K562 (cell line): ENCODE data around the gene ETV3L. TPM values are rescaled to one million over a fixed set of nuclear protein-coding genes. Genes with fewer than 3 reads are reported as not detected.

Source experiments
- ATAC-seq: fragments of 200-7000 bp; cut with Tn5 transposase; 3 replicates; pipeline ENCODE4 v1.9.1; 2020; ENCODE audit warnings: moderate library complexity
- BruUV-seq: library from RNA; stranded (reverse); fragments of 400-500 nt; replicated peaks from 2 replicates; lab custom pipeline; 2021; lab: Mats Ljungman, UMichigan
- CTCF ChIA-PET: fragments of 300-600 bp; formaldehyde crosslinking; extraction: SDS; loops from one replicate; lab custom pipeline; 2021; ENCODE audit warnings: low intra/inter-chr PET ratio; lab: Yijun Ruan, JAX
- POLR2A ChIA-PET: fragments of 300-600, 350-650 bp; sonication (Branson Sonifier 250); formaldehyde crosslinking; extraction: SDS; loops from one replicate; lab custom pipeline; 2021; ENCODE audit warnings: antibody characterized with exemption, inconsistent platforms; lab: Yijun Ruan, JAX
- DNase-seq, 4 experiments: peaks; one replicate each; pipeline versions ENCODE4 v3.0.0 to v3.0.0-alpha.2; 2011 to 2018; ENCODE audit warnings: low spot score in 3 of 4, mixed read lengths in 3 of 4; ENCODE audit errors: extremely low read depth in 1 of 4
- FAIRE-seq: peaks from 2 replicates; lab custom pipeline; 2011; peaks lifted over from hg19 to GRCh38; lab: Jason Lieb, UNC
- H2AFZ ChIP-seq: 2 replicates; pipeline ENCODE4 v1.6.0; 2011; ENCODE audit warnings: low read depth, low read length, control low read depth, inconsistent platforms
- H3K27ac ChIP-seq: fragments of 200-600 bp; 3 replicates; pipeline ENCODE4 v1.8.0; 2011; ENCODE audit warnings: low read depth, mild to moderate bottlenecking, control low read depth, inconsistent platforms, low read length, moderate library complexity, mixed read lengths; ENCODE audit errors: extremely low read depth
- H3K27me3 ChIP-seq, 2 experiments: fragments of 300-600 bp in 1 of 2; 2 replicates in 1 of 2; 3 replicates in 1 of 2; pipeline versions ENCODE4 v1.6.0 to v1.8.0; 2011; ENCODE audit warnings: inconsistent platforms in 2 of 2, low read length in 2 of 2, mild to moderate bottlenecking in 1 of 2, mixed read lengths in 1 of 2, moderate library complexity in 1 of 2; ENCODE audit not compliant: control insufficient read depth in 2 of 2, insufficient read depth in 2 of 2
- H3K36me3 ChIP-seq: fragments of 300-600 bp; 3 replicates; pipeline ENCODE4 v1.8.0; 2011; ENCODE audit warnings: mild to moderate bottlenecking, low read length, inconsistent platforms; ENCODE audit not compliant: control insufficient read depth, insufficient read depth
- H3K4me1 ChIP-seq, 2 experiments: fragments of 200-600 bp in 1 of 2; replicated peaks in 1 of 2; 2 replicates in 1 of 2; 3 replicates in 1 of 2; pipeline versions ENCODE4 v1.5.1 to v1.8.0; 2011; ENCODE audit warnings: inconsistent platforms in 2 of 2, low read length in 2 of 2, mild to moderate bottlenecking in 1 of 2, mixed read lengths in 1 of 2, moderate library complexity in 1 of 2; ENCODE audit not compliant: control insufficient read depth in 2 of 2, insufficient read depth in 2 of 2
- H3K4me2 ChIP-seq: 2 replicates; pipeline ENCODE4 v1.6.1; 2011; ENCODE audit warnings: low read length, control low read depth, inconsistent platforms, mixed read lengths; ENCODE audit not compliant: insufficient read depth
- H3K4me3 ChIP-seq: fragments of 200-600 bp; sonication (generic), shearing (Covaris generic); 2 replicates; pipeline ENCODE4 v1.5.1; 2016; ENCODE audit warnings: control low read depth, inconsistent platforms
- H3K79me2 ChIP-seq: fragments of 200-600 bp; 3 replicates; pipeline ENCODE4 v1.8.0; 2011; ENCODE audit warnings: low read length, inconsistent platforms; ENCODE audit not compliant: control insufficient read depth, insufficient read depth
- H3K9ac ChIP-seq, 2 experiments: 2 replicates each; pipeline versions ENCODE4 v1.6.0 to v1.6.1; 2011; ENCODE audit warnings: low read depth in 2 of 2, low read length in 2 of 2, control low read depth in 1 of 2, inconsistent platforms in 1 of 2, mild to moderate bottlenecking in 1 of 2, mixed read lengths in 1 of 2; ENCODE audit not compliant: insufficient read depth in 1 of 2
- H3K9me1 ChIP-seq: one replicate; pipeline ENCODE4 v1.6.0; 2011; ENCODE audit warnings: inconsistent platforms, mild to moderate bottlenecking, low read length, moderate library complexity; ENCODE audit not compliant: control insufficient read depth, insufficient read depth
- H3K9me3 ChIP-seq: replicated peaks from 2 replicates; pipeline ENCODE4 v1.5.1; 2011; ENCODE audit warnings: low read depth, low read length, inconsistent platforms; ENCODE audit not compliant: control insufficient read depth, insufficient read depth
- H4K20me1 ChIP-seq: replicated peaks from 2 replicates; pipeline ENCODE4 v1.6.1; 2011; ENCODE audit warnings: low read length, inconsistent platforms, mixed read lengths; ENCODE audit not compliant: control insufficient read depth, insufficient read depth
- BHLHE40 ChIP-seq: IDR thresholded peaks from 2 replicates; pipeline ENCODE4 v1.6.1; 2011; ENCODE audit warnings: low read length, improper control_type of control experiment
- CEBPB ChIP-seq: fragments of 450-650 bp; IDR thresholded peaks from 2 replicates; pipeline ENCODE4 v1.6.1; 2016; ENCODE audit warnings: missing genetic modification characterization, missing compliant biosample characterization
- CEBPG ChIP-seq, 3 experiments: fragments of 200-800 bp in 1 of 3; sonication (Bioruptor generic) in 1 of 3; sonication (generic) in 1 of 3; formaldehyde crosslinking in 1 of 3; IDR thresholded peaks in 2 of 3; conservative IDR thresholded peaks in 1 of 3; 2 replicates each; pipeline versions ENCODE4 v1.6.1 to v1.8.0; 2016 to 2022; ENCODE audit warnings: missing compliant biosample characterization in 2 of 3, missing genetic modification characterization in 2 of 3, mild to moderate bottlenecking in 1 of 3, missing genetic modification reagents in 1 of 3
- EP300 ChIP-seq: IDR thresholded peaks from 2 replicates; pipeline ENCODE4 v1.6.1; 2012; ENCODE audit warnings: low read length, improper control_type of control experiment
- FOS ChIP-seq: IDR thresholded peaks from 3 replicates; pipeline ENCODE4 v1.6.1; 2011; ENCODE audit not compliant: insufficient read length; ENCODE audit errors: extremely low read depth
- IRF2 ChIP-seq: sonication (generic); formaldehyde crosslinking; IDR thresholded peaks from 2 replicates; pipeline ENCODE4 v1.8.1; 2022; ENCODE audit warnings: mild to moderate bottlenecking, missing genetic modification reagents
- KDM4B ChIP-seq, 2 experiments: fragments of 450-650 bp in 1 of 2; sonication (generic) in 1 of 2; IDR thresholded peaks; 2 replicates each; pipeline ENCODE4 v1.6.1; 2016 to 2017; ENCODE audit warnings: borderline replicate concordance in 2 of 2, antibody characterized with exemption in 1 of 2, low read depth in 1 of 2, mild to moderate bottlenecking in 1 of 2
- ZBTB12 ChIP-seq: fragments of 250-450 bp; sonication (Bioruptor Pico); IDR thresholded peaks from 2 replicates; pipeline ENCODE4 v1.4.0; 2020
- ZNF384 ChIP-seq: IDR thresholded peaks from 2 replicates; pipeline ENCODE4 v1.6.1; 2012; ENCODE audit warnings: low read depth, low read length, improper control_type of control experiment
- ZNF655 ChIP-seq: fragments of 250-450 bp; sonication (Bioruptor Pico); IDR thresholded peaks from 2 replicates; pipeline ENCODE4 v1.5.0; 2021
- WGBS: fragments of 100-300 bp; shearing (Covaris generic); methylation state at CpG from one replicate; pipeline ENCODE4 v1.1.6; 2016; ENCODE audit warnings: low coverage, mixed read lengths; ENCODE audit not compliant: insufficient coverage; ENCODE audit errors: missing lambda C conversion rate; 5-methylcytosine and 5-hydroxymethylcytosine counted together
- in situ Hi-C: fragments of 300-500 bp; cut with MboI; formaldehyde crosslinking; loops from 4 replicates; pipeline ENCODE4 v1.15.0; 2018; ENCODE audit warnings: inconsistent platforms, mixed read lengths
- intact Hi-C: fragments of 100-400 bp; cut with micrococcal nuclease; formaldehyde crosslinking; loops from 2 replicates; pipeline ENCODE4 v1.14.2; 2022
- polyA plus RNA-seq, 8 experiments: library from polyadenylated mRNA; depleted of rRNA in 4 of 8; stranded (reverse) in 5 of 8; unstranded in 3 of 8; fragments of >200 nt; fragmentation: Nextera tagmentation in 2 of 8; fragmentation: Illumina TruSeq in 1 of 8; extraction: Ambion mirVana in 2 of 8; extraction: Trizol in 1 of 8; gene quantifications; 2 replicates each; pipeline versions ENCODE4 v1.2.1 to v1.2.3, GENCODE V29; 2011 to 2014; ENCODE audit warnings: inconsistent platforms in 1 of 8, missing spikeins in 1 of 8
- total RNA-seq, 7 experiments: library from RNA; depleted of rRNA in 6 of 7; stranded (reverse); fragments of >200 nt in 6 of 7; fragmentation: Illumina TruSeq in 2 of 7; extraction: Trizol in 2 of 7; gene quantifications; 2 replicates each; pipeline versions ENCODE4 v1.2.1 to v1.2.3, GENCODE V29; 2011 to 2021; ENCODE audit warnings: low replicate concordance in 1 of 7
- TF ChIP-seq, protein P1 (sequence below): fragments of 250-450 bp; sonication (Bioruptor Pico); IDR thresholded peaks from 2 replicates; pipeline ENCODE4 v1.8.0; 2022; ENCODE audit warnings: inconsistent platforms
- TF ChIP-seq, protein P2 (sequence below): fragments of 250-450 bp; sonication (Bioruptor Pico); IDR thresholded peaks from 2 replicates; pipeline ENCODE4 v1.4.0; 2020; ENCODE audit warnings: mild to moderate bottlenecking, moderate library complexity
- TF ChIP-seq, protein P3 (sequence below): fragments of 450-650 bp; IDR thresholded peaks from 2 replicates; pipeline ENCODE4 v1.6.1; 2016

Gene ETV3L
- total and polyA plus RNA-seq, 9 of the 15 experiments (the other 6 are each of a cell fraction or from before 2014, with no cell fraction given), result not detected

DNA sequence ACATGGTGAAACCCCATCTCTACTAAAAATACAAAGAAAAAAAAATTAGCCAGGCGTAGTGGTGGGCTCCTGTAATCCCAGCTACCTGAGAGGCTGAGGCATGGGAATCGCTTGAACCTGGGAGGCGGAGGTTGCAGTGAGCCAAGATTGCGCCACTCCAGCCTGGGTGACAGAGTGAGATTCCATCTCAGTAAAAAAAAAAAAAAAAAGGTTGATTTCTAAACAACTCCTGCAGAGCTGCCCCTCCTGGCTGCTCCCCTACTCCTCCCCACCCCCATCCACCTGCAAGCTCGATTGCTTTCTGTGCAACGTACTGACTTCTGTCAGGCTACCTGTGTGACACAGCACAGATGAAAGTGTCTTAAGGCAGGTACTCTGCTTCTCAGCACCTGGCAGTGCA, 13.3 kb downstream of the ETV3L start (continued):
- TF ChIP-seq KDM4B (IDR thresholded peaks at IDR 0.05; ENCODE audit: borderline replicate concordance in 2 of 2, low read depth in 1 of 2) (no peak), FOS (no peak), IRF2 (CRISPR knock-in tag) (no peak), ZBTB12 (CRISPR knock-in tag) (no peak)
- TF ChIP-seq, protein P1, sequence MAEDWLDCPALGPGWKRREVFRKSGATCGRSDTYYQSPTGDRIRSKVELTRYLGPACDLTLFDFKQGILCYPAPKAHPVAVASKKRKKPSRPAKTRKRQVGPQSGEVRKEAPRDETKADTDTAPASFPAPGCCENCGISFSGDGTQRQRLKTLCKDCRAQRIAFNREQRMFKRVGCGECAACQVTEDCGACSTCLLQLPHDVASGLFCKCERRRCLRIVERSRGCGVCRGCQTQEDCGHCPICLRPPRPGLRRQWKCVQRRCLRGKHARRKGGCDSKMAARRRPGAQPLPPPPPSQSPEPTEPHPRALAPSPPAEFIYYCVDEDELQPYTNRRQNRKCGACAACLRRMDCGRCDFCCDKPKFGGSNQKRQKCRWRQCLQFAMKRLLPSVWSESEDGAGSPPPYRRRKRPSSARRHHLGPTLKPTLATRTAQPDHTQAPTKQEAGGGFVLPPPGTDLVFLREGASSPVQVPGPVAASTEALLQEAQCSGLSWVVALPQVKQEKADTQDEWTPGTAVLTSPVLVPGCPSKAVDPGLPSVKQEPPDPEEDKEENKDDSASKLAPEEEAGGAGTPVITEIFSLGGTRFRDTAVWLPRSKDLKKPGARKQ (CRISPR knock-in tag), result no peak

GRCh38 chr1:157085421-157085820, 14.2 kb downstream of the ETV3L start:
- Histone ChIP-seq H3K4me2 (no peak overlapping the region), H3K4me1 (peaks cover 0 to 2% of the 10 kb centered on the region in 2 experiments; a peak in 1 of 5 replicates), H3K9me1 (no peaks in the 10 kb centered on the region), H3K79me2 (no peaks in the 10 kb centered on the region), H3K36me3 (no peaks in the 10 kb centered on the region), H2AFZ (no peak overlapping the region), H4K20me1 (no peaks in the 10 kb centered on the region; the same call in 1 of the 2 replicates), H3K4me3 (no peak overlapping the region), H3K27ac (no peak overlapping the region), H3K9ac (no peak overlapping the region), H3K9me3 (no peaks in the 10 kb centered on the region), H3K27me3 (peaks cover 0 to 22% of the 10 kb centered on the region in 2 experiments; a peak in 2 of 5 replicates)
- DNase-seq, result no peak
- ChIA-PET POLR2A (interaction anchor here (0.6 kb wide), 1 partner anchor 42 kb away, joined by 3 read pairs; no protein-coding TSS in a partner anchor), CTCF (interaction anchor here (0.7 kb wide), 1 partner anchor 39 kb away, joined by 6 read pairs; no protein-coding TSS in a partner anchor)
- TF ChIP-seq, protein P2, sequence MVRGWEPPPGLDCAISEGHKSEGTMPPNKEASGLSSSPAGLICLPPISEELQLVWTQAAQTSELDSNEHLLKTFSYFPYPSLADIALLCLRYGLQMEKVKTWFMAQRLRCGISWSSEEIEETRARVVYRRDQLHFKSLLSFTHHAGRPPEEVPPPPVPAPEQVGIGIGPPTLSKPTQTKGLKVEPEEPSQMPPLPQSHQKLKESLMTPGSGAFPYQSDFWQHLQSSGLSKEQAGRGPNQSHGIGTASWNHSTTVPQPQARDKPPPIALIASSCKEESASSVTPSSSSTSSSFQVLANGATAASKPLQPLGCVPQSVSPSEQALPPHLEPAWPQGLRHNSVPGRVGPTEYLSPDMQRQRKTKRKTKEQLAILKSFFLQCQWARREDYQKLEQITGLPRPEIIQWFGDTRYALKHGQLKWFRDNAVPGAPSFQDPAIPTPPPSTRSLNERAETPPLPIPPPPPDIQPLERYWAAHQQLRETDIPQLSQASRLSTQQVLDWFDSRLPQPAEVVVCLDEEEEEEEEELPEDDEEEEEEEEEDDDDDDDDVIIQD (CRISPR knock-in tag), result no peak
- TF ChIP-seq CEBPG (CRISPR knock-in tag; IDR thresholded peaks at IDR 0.05) (no peak), CEBPG (tag; conservative IDR thresholded peaks at IDR 0.05 in 1 of 2, IDR thresholded peaks at IDR 0.05 in 1 of 2) (peak in 1 of 2 experiments; percentile 85; a peak in 2 of 4 replicates), EP300 (no peak), ZNF384 (peak; percentile 63), CEBPB (tag) (peak; percentile 78), BHLHE40 (peak; percentile 46; the same call in 1 of the 2 replicates), ZNF655 (CRISPR knock-in tag) (no peak)
- TF ChIP-seq, protein P3, sequence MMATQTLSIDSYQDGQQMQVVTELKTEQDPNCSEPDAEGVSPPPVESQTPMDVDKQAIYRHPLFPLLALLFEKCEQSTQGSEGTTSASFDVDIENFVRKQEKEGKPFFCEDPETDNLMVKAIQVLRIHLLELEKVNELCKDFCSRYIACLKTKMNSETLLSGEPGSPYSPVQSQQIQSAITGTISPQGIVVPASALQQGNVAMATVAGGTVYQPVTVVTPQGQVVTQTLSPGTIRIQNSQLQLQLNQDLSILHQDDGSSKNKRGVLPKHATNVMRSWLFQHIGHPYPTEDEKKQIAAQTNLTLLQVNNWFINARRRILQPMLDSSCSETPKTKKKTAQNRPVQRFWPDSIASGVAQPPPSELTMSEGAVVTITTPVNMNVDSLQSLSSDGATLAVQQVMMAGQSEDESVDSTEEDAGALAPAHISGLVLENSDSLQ, result 0 out of 2 replicates have a peak, but pooled peaks have one; percentile 21
- in situ Hi-C loops, result no loop called here
- FAIRE-seq, result no peak
- ATAC-seq, result no peak
- BruUV-seq, result no TSS peak
- intact Hi-C loops, result no loop called here
- WGBS, result 28% methylated on average over 5 of the region's 5 CpGs
